Hepatocyte (in vitro differentiated cells): ENCODE measurements around the gene PLPPR1.

Source experiments
- CTCF ChIP-seq: fragments of 200-600 bp; sonication (generic); IDR thresholded peaks from 2 replicates; pipeline ENCODE4 v1.5.1; 2016; ENCODE audit warnings: antibody characterized with exemption, mild to moderate bottlenecking; ENCODE audit not compliant: poor library complexity
- EZH2phosphoT487 ChIP-seq: fragments of 200-600 bp; sonication (generic); IDR thresholded peaks from one replicate; pipeline ENCODE4 v1.6.1; 2018; ENCODE audit warnings: antibody characterized with exemption, mild to moderate bottlenecking, low read depth, moderate library complexity; ENCODE audit not compliant: unreplicated experiment, severe bottlenecking

GRCh38 chr9:101068696-101069095 is 40.2 kb downstream of the PLPPR1 start:
- TF ChIP-seq CTCF = no peak
- TF ChIP-seq EZH2phosphoT487 = no peak
